Measurements from ENCODE around the gene C19orf38. TPM values are rescaled to one million over a fixed set of nuclear protein-coding genes. Genes with fewer than 3 reads are reported as not detected.

The C19orf38 gene
- total RNA-seq, 1 donor from 2014 or later = not detected

- TF ChIP-seq, protein P1, sequence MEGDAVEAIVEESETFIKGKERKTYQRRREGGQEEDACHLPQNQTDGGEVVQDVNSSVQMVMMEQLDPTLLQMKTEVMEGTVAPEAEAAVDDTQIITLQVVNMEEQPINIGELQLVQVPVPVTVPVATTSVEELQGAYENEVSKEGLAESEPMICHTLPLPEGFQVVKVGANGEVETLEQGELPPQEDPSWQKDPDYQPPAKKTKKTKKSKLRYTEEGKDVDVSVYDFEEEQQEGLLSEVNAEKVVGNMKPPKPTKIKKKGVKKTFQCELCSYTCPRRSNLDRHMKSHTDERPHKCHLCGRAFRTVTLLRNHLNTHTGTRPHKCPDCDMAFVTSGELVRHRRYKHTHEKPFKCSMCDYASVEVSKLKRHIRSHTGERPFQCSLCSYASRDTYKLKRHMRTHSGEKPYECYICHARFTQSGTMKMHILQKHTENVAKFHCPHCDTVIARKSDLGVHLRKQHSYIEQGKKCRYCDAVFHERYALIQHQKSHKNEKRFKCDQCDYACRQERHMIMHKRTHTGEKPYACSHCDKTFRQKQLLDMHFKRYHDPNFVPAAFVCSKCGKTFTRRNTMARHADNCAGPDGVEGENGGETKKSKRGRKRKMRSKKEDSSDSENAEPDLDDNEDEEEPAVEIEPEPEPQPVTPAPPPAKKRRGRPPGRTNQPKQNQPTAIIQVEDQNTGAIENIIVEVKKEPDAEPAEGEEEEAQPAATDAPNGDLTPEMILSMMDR (conservative IDR thresholded peaks at IDR 0.05) = no peak
- H3K27ac Mint-ChIP-seq (ENCODE audit: unreplicated experiment) = no peak overlapping the region
- H3K4me3 Mint-ChIP-seq = no peak overlapping the region
- H3K36me3 Mint-ChIP-seq (ENCODE audit: low read depth) = peaks cover 4% of the 10 kb centered on the region
- H3K9me3 Mint-ChIP-seq = no peaks in the 10 kb centered on the region
- no peaks in the 10 kb centered on the region for H3K27me3 Mint-ChIP-seq (ENCODE audit: low read depth)
- H3K4me1 Mint-ChIP-seq = peaks cover 48% of the 10 kb centered on the region
- no peak for DNase-seq (ENCODE audit: low read depth, low spot score)
Measured at GRCh38 chr19:10878253-10878652, 30.0 kb downstream of the C19orf38 start.

DNA sequence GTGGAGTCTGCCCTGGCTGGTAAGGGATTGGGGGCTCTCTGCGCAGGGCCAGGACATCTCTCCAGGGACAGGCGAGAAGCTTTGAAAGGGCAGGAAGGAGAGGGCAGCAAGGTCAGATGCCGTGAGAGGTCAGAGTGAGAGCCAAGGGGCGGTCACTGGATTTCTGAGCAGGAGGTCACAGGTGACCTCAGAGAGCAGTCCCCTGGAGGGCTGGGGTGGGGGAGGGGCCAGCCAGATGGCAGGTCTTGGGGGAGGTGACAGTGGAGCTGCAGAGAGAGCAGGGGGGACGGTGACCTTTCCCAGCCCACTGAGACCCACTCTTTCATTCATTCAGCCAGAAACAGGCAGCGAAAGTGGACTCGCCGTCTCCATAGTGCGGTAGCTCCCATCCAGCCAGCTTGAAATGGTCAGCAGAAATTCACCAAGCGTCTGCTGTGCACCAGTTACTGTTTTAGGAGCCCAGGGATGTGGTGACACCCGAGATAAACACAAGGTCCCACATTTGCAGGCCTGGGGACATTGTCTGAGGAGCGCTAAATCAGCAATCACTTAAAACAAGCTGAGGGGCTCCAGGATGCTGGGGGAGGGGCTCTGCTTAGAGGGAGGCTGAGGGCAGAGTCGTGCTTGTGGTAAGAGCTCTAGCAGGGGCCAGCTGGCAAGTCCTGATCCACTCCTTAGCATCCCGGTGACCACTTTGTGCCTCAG, 33.3 kb downstream of the C19orf38 start:
- Mint-ChIP-seq H3K4me3 (peak overlapping the region; percentile 76), H3K9me3 (no peaks in the 10 kb centered on the region), H3K4me1 (peaks cover 50% of the 10 kb centered on the region), H3K27ac (ENCODE audit: unreplicated experiment) (peak overlapping the region; percentile 96), H3K36me3 (ENCODE audit: low read depth) (peaks cover 4% of the 10 kb centered on the region), H3K27me3 (ENCODE audit: low read depth) (no peaks in the 10 kb centered on the region)
- TF ChIP-seq, protein P1 (conservative IDR thresholded peaks at IDR 0.05) = no peak
- no peak for DNase-seq (ENCODE audit: low read depth, low spot score)

DNA sequence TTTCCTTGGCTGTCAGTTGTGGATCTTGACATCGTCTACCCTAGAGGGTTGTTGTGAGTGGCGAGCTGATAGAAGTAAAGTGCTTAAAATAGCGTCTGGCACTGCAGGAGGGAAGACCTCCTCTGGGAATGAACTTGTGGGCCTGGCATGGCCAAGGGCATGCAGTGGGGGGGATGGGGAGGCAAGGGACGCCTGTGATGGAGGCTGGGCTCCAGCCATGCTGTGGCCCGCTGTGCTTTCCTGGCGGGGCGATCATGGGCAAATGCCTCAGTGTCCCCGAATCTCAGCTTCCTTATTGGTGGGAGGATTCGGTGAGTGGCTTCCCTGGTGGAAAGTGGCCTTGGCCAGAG, 33.9 kb downstream of the C19orf38 start:
- Mint-ChIP-seq H3K4me3 (peak overlapping the region; percentile 76), H3K27ac (ENCODE audit: unreplicated experiment) (peak overlapping the region; percentile 76), H3K9me3 (no peaks in the 10 kb centered on the region), H3K4me1 (peaks cover 46% of the 10 kb centered on the region), H3K27me3 (ENCODE audit: low read depth) (no peaks in the 10 kb centered on the region), H3K36me3 (ENCODE audit: low read depth) (peaks cover 4% of the 10 kb centered on the region)
- no peak for DNase-seq (ENCODE audit: low read depth, low spot score)
- TF ChIP-seq, protein P1 (conservative IDR thresholded peaks at IDR 0.05) = no peak

DNA sequence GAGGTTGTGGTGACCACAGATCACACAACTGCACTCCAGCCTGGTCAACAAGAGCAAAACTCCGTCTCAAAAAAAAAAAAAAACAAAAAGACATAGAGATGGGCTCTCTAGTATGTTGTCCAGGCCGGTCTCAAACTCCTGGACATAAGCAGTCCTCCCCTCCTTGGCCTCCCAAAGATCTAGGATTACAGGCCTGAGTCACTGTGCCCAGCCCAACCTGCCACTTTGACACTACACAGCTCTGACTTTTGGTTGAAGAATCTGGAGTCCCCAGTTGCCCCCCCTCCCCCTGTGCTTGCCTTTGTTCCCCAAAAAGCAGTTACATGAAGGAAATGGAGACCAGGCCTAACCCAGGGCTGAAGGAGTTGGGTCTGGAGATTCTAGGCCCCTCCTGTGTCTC, 36.1 kb downstream of the C19orf38 start:
- TF ChIP-seq, protein P1 (conservative IDR thresholded peaks at IDR 0.05) = no peak
- H3K27me3 Mint-ChIP-seq (ENCODE audit: low read depth) = no peaks in the 10 kb centered on the region
- H3K36me3 Mint-ChIP-seq (ENCODE audit: low read depth) = peaks cover under 1% of the 10 kb centered on the region
- no peaks in the 10 kb centered on the region for H3K9me3 Mint-ChIP-seq
- no peak for DNase-seq (ENCODE audit: low read depth, low spot score)
- H3K4me1 Mint-ChIP-seq = peaks cover 53% of the 10 kb centered on the region
- H3K27ac Mint-ChIP-seq (ENCODE audit: unreplicated experiment) = no peak overlapping the region
- peak overlapping the region; percentile 27 for H3K4me3 Mint-ChIP-seq

DNA sequence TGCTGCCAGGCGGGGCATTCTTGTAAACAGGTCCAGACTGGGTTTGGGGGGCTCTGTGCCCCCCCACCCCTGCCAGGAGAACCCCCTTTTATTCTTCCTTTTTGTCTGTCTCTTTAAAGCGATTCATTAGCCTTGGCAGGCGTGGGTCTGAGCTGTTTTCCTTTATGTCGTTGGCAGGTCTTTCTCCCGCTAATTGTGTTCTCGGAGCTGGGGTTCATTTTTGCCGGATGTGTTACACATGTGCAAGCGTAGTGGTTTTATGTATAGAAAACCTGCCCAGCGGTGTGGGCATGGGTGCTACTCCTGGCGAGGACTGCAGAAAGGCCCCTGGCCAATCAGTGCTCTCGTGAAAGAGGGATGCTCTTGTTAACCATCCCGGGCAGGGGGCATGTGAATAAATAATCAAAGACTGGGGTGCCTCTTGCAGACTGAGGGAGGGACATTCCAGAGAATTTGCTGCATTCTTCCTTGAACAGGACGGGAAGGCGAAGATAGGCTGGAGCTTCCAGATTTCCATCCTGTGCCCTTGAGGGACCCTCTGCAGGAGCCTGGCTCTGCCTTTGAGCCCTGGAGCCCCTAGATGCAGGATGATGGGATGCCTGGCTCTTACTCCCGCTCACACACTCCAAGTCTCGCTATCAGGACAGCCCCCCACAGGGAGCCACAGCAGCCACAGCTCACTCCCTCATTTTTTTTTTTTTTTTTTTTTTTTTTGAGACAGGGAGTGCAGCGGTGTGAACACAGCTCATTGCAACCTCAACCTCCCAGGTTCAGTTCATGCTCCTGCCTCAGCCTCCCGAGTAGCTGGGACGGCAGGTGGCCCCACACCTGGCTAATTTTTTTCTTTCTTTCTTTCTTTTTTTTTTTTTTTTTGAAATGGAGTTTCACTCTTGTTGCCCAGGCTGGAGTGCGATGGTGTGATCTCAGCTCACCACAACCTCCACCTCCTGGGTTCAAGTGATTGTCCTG, 37.3 kb downstream of the C19orf38 start:
- Mint-ChIP-seq H3K4me1 (peaks cover 51% of the 10 kb centered on the region), H3K9me3 (no peaks in the 10 kb centered on the region)

More for the DNA sequence above, 37.3 kb downstream of the C19orf38 start:
- no peak for DNase-seq (ENCODE audit: low read depth, low spot score)
- no peaks in the 10 kb centered on the region for H3K27me3 Mint-ChIP-seq (ENCODE audit: low read depth)
- H3K36me3 Mint-ChIP-seq (ENCODE audit: low read depth) = no peaks in the 10 kb centered on the region
- TF ChIP-seq, protein P1 (conservative IDR thresholded peaks at IDR 0.05) = no peak
- peak overlapping the region; percentile 35 for H3K27ac Mint-ChIP-seq (ENCODE audit: unreplicated experiment)
- peak overlapping the region; percentile 47 for H3K4me3 Mint-ChIP-seq

All from neural crest cell (in vitro differentiated cells).